Measurements from ENCODE around the gene GNAT3.

- TF ChIP-seq CTCF (IDR thresholded peaks at IDR 0.05) = no peak
- no peak for TF ChIP-seq POLR2A (IDR thresholded peaks at IDR 0.05)
Observed at GRCh38 chr7:80521809-80522208, 9.9 kb upstream of the GNAT3 start.
